ENCODE results near the gene DNAJC11. TPM values are rescaled to one million over a fixed set of nuclear protein-coding genes. Genes with fewer than 3 reads are reported as not detected.
A peak's percentile ranks its signal among the peaks of the same experiment; 100 is the strongest.
"Not testable (repeated sequence)": the region's sequence is repeated elsewhere in the genome, so short reads cannot be mapped to it uniquely, and the experiment has no call there.

The DNAJC11 gene
- total and polyA plus RNA-seq, 2 experiments from 2014 or later, result 64.7 to 67.9 TPM

- Histone ChIP-seq H3K4me1 (ENCODE audit: low read depth) (peaks cover 51% of the 10 kb centered on the region), H3K27me3 (no peaks in the 10 kb centered on the region), H3K36me3 (peaks cover 6% of the 10 kb centered on the region), H3K4me3 (peak overlapping the region; percentile 57), H3K27ac (peak overlapping the region; percentile 99), H3K9me3 (ENCODE audit: low read depth) (no peaks in the 10 kb centered on the region)
- DNase-seq (ENCODE audit: low read depth in 1 of 2, low spot score in 1 of 2), result peak; percentile 82 to 92
- no peak for TF ChIP-seq CTCF (IDR thresholded peaks at IDR 0.05; ENCODE audit: low read depth, low read length)
These were observed 100.3 kb downstream of the DNAJC11 start for GRCh38 chr1:6601049-6601922.

GRCh38 chr1:6600410-6601048 lies 101.1 kb downstream of the DNAJC11 start:
- peak overlapping the region; percentile 99 for H3K27ac ChIP-seq
- peaks cover 13% of the 10 kb centered on the region for H3K36me3 ChIP-seq
- H3K9me3 ChIP-seq (ENCODE audit: low read depth), result no peaks in the 10 kb centered on the region
- H3K4me1 ChIP-seq (ENCODE audit: low read depth), result peaks cover 55% of the 10 kb centered on the region
- H3K4me3 ChIP-seq, result peak overlapping the region; percentile 57
- no peaks in the 10 kb centered on the region for H3K27me3 ChIP-seq
- TF ChIP-seq CTCF (IDR thresholded peaks at IDR 0.05; ENCODE audit: low read depth, low read length), result no peak
- no peak for DNase-seq (ENCODE audit: low read depth in 1 of 2, low spot score in 1 of 2)

GRCh38 chr1:6599991-6600390 lies 101.6 kb downstream of the DNAJC11 start:
- peak overlapping the region; percentile 99 for H3K27ac ChIP-seq
- DNase-seq (ENCODE audit: low read depth in 1 of 2, low spot score in 1 of 2); H3K9me3 ChIP-seq (ENCODE audit: low read depth); H3K27me3 ChIP-seq: not testable (repeated sequence)
- peaks cover 49% of the 10 kb centered on the region for H3K4me1 ChIP-seq (ENCODE audit: low read depth)
- peaks cover 19% of the 10 kb centered on the region for H3K36me3 ChIP-seq
- peak overlapping the region; percentile 57 for H3K4me3 ChIP-seq

GRCh38 chr1:6599141-6599975 lies 102.3 kb downstream of the DNAJC11 start:
- peaks cover 43% of the 10 kb centered on the region for H3K4me1 ChIP-seq (ENCODE audit: low read depth)
- peaks cover 24% of the 10 kb centered on the region for H3K36me3 ChIP-seq
- H3K27ac ChIP-seq, result no peak overlapping the region
- no peaks in the 10 kb centered on the region for H3K27me3 ChIP-seq
- DNase-seq (ENCODE audit: low read depth in 1 of 2, low spot score in 1 of 2), result no peak
- H3K9me3 ChIP-seq (ENCODE audit: low read depth), result no peaks in the 10 kb centered on the region
- no peak overlapping the region for H3K4me3 ChIP-seq
- TF ChIP-seq CTCF (IDR thresholded peaks at IDR 0.05; ENCODE audit: low read depth, low read length), result no peak

- TF ChIP-seq CTCF (IDR thresholded peaks at IDR 0.05; ENCODE audit: low read depth, low read length), result no peak
- H3K27ac ChIP-seq, result peak overlapping the region; percentile 86
- peaks cover 31% of the 10 kb centered on the region for H3K4me1 ChIP-seq (ENCODE audit: low read depth)
- H3K4me3 ChIP-seq, result no peak overlapping the region
- H3K27me3 ChIP-seq, result no peaks in the 10 kb centered on the region
- peaks cover 40% of the 10 kb centered on the region for H3K36me3 ChIP-seq
- no peak for DNase-seq (ENCODE audit: low read depth in 1 of 2, low spot score in 1 of 2)
- H3K9me3 ChIP-seq (ENCODE audit: low read depth), result no peaks in the 10 kb centered on the region
These were observed 103.9 kb downstream of the DNAJC11 start for GRCh38 chr1:6597777-6598131.

Measured in cardiac muscle cell (in vitro differentiated cells and primary cell).